Measurements from ENCODE around the gene MYO10. TPM values are rescaled to one million over a fixed set of nuclear protein-coding genes. Genes with fewer than 3 reads are reported as not detected.
"Not testable (repeated sequence)": the region's sequence is repeated elsewhere in the genome, so short reads cannot be mapped to it uniquely, and the experiment has no call there.

The MYO10 gene
- total and polyA plus RNA-seq, 3 donors from 2014 or later, result 37.8 to 102 (median 99.8) TPM

DNA sequence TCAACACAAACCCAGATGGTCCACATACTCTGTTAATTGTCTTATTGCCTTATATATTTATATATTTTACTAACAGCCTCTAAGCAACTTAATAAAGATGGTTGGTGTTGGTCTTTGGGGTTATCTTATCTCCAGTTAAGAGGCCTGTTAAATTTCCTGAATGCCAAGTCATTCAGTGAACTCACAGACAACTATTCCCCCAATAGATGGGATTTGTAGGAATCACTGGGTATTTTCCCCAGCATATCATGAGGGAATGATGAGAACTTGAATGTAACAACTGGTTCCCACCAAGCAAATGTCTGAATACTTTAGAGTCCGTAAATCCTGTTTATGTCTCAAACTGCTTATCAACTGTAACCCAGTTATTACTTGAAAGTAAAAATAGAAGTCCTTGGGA lies 276.6 kb downstream of the MYO10 start:
- DNase-seq, result no peak
- Histone ChIP-seq H3K27ac (no peak overlapping the region), H3K4me1 (no peaks in the 10 kb centered on the region), H3K9me3 (no peaks in the 10 kb centered on the region), H3K4me3 (no peak overlapping the region), H3K27me3 (no peaks in the 10 kb centered on the region), H3K36me3 (ENCODE audit: low read depth, missing control alignments) (no peaks in the 10 kb centered on the region)
- intact Hi-C loops (cut with DNase I; ENCODE audit: low total_unique reads), result no loop called here
- 57 to 75% methylated on average over 1 of the region's 1 CpG for WGBS, 2 donors
- TF ChIP-seq POLR2A (IDR thresholded peaks at IDR 0.05) (no peak), CTCF (IDR thresholded peaks at IDR 0.05) (no peak)

- Histone ChIP-seq H3K27me3 (no peaks in the 10 kb centered on the region), H3K9me3 (no peaks in the 10 kb centered on the region), H3K36me3 (ENCODE audit: low read depth, missing control alignments) (no peaks in the 10 kb centered on the region), H3K27ac (no peak overlapping the region), H3K4me3 (no peak overlapping the region), H3K4me1 (no peaks in the 10 kb centered on the region)
- no peak for TF ChIP-seq CTCF (IDR thresholded peaks at IDR 0.05)
- no peak for TF ChIP-seq POLR2A (IDR thresholded peaks at IDR 0.05)
- DNase-seq, result no peak
- 51 to 63% methylated on average over 2 of the region's 2 CpGs for WGBS, 2 donors
- intact Hi-C loops (cut with DNase I; ENCODE audit: low total_unique reads), result no loop called here
Observed at GRCh38 chr5:16656561-16657191, 279.4 kb downstream of the MYO10 start.

GRCh38 chr5:16654647-16655334 lies 281.3 kb downstream of the MYO10 start:
- WGBS, 2 donors, result 45 to 73% methylated on average over 6 of the region's 6 CpGs
- Histone ChIP-seq H3K27ac (no peak overlapping the region), H3K36me3 (ENCODE audit: low read depth, missing control alignments) (no peaks in the 10 kb centered on the region), H3K4me3 (no peak overlapping the region), H3K4me1 (no peaks in the 10 kb centered on the region), H3K27me3 (no peaks in the 10 kb centered on the region), H3K9me3 (no peaks in the 10 kb centered on the region)
- intact Hi-C loops (cut with DNase I; ENCODE audit: low total_unique reads), result no loop called here
- no peak for DNase-seq
- TF ChIP-seq POLR2A (IDR thresholded peaks at IDR 0.05), result no peak
- no peak for TF ChIP-seq CTCF (IDR thresholded peaks at IDR 0.05)

DNA sequence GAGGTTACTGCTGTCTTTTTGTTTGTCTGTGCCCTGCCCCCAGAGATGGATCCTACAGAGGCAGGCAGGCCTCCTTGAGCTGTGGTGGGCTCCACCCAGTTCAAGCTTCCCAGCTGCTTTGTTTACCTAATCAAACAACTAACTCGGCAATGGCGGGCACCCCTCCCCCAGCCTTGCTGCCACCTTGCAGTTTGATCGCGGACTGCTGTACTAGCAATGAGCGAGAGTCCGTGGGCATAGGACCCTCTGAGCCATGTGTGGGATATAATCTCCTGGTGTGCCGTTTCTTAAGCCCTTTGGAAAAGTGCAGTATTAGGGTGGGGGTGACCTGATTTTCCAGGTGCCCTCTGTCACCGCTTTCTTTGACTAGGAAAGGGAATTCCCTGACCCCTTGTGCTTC lies 287.3 kb downstream of the MYO10 start:
- H3K27me3 ChIP-seq; DNase-seq; H3K27ac ChIP-seq; H3K4me1 ChIP-seq; H3K36me3 ChIP-seq (ENCODE audit: low read depth, missing control alignments); H3K4me3 ChIP-seq; intact Hi-C loops (cut with DNase I; ENCODE audit: low total_unique reads); H3K9me3 ChIP-seq: not testable (repeated sequence)
- WGBS, 2 donors, result 82 to 90% methylated on average over 2 to 8 of the region's 8 CpGs

- Histone ChIP-seq H3K9me3 (no peaks in the 10 kb centered on the region), H3K36me3 (ENCODE audit: low read depth, missing control alignments) (no peaks in the 10 kb centered on the region), H3K4me3 (no peak overlapping the region), H3K27me3 (no peaks in the 10 kb centered on the region), H3K27ac (no peak overlapping the region), H3K4me1 (no peaks in the 10 kb centered on the region)
- intact Hi-C loops (cut with DNase I; ENCODE audit: low total_unique reads), result no loop called here
- no peak for DNase-seq
- 89 to 97% methylated on average over 10 to 11 of the region's 11 CpGs for WGBS, 2 donors
- TF ChIP-seq POLR2A (IDR thresholded peaks at IDR 0.05), result no peak
Observed at GRCh38 chr5:16644301-16644889, 291.7 kb downstream of the MYO10 start.
